ENCODE data around the gene ZNF460.

Gene ZNF460

GRCh38 chr19:57302727-57303401, 22.6 kb downstream of the ZNF460 start:
- TF ChIP-seq ZFX (IDR thresholded peaks at IDR 0.05): no peak
- no peak for TF ChIP-seq CTCF (conservative IDR thresholded peaks at IDR 0.05)
- peak overlapping the region; percentile 13; the same call in 1 of the 2 replicates for H3K27ac ChIP-seq

- H3K27ac ChIP-seq: no peak overlapping the region
- TF ChIP-seq CTCF (conservative IDR thresholded peaks at IDR 0.05) (no peak), ZFX (IDR thresholded peaks at IDR 0.05) (no peak)
Observed at GRCh38 chr19:57305056-57305455, 24.8 kb downstream of the ZNF460 start.

GRCh38 chr19:57308514-57308913, 28.2 kb downstream of the ZNF460 start:
- no peak overlapping the region for H3K27ac ChIP-seq
- TF ChIP-seq CTCF (conservative IDR thresholded peaks at IDR 0.05) (no peak), ZFX (IDR thresholded peaks at IDR 0.05) (no peak)

- no peak for TF ChIP-seq ZFX (IDR thresholded peaks at IDR 0.05)
- TF ChIP-seq CTCF (conservative IDR thresholded peaks at IDR 0.05): no peak
- no peak overlapping the region for H3K27ac ChIP-seq
Observed at GRCh38 chr19:57310792-57311191, 30.5 kb downstream of the ZNF460 start.

GRCh38 chr19:57314146-57314545, 33.9 kb downstream of the ZNF460 start:
- TF ChIP-seq ZFX (IDR thresholded peaks at IDR 0.05) (no peak), CTCF (conservative IDR thresholded peaks at IDR 0.05) (no peak)
- no peak overlapping the region for H3K27ac ChIP-seq

GRCh38 chr19:57317503-57317902, 37.2 kb downstream of the ZNF460 start:
- TF ChIP-seq CTCF (conservative IDR thresholded peaks at IDR 0.05): no peak
- no peak for TF ChIP-seq ZFX (IDR thresholded peaks at IDR 0.05)

GRCh38 chr19:57319869-57320179, 39.5 kb downstream of the ZNF460 start:
- TF ChIP-seq CTCF (conservative IDR thresholded peaks at IDR 0.05) (no peak), ZFX (IDR thresholded peaks at IDR 0.05) (no peak)

More at GRCh38 chr19:57317503-57317902, 37.2 kb downstream of the ZNF460 start:
- H3K27ac ChIP-seq: no peak overlapping the region

More at GRCh38 chr19:57319869-57320179, 39.5 kb downstream of the ZNF460 start:
- H3K27ac ChIP-seq: peak overlapping the region; percentile 89

Measured in C4-2B (cell line).